K562 (cell line): ENCODE results near the gene OR6B2. TPM values are rescaled to one million over a fixed set of nuclear protein-coding genes. Genes with fewer than 3 reads are reported as not detected.

Source experiments
- CEBPZ ChIP-seq: fragments of 150-350 bp; IDR thresholded peaks from 2 replicates; pipeline ENCODE4 v1.6.1; 2014; ENCODE audit warnings: low read depth, mild to moderate bottlenecking, low read length, borderline replicate concordance
- CHD7 ChIP-seq: fragments of 200-600 bp; sonication (generic); IDR thresholded peaks from one replicate; pipeline ENCODE4 v1.6.1; 2012; ENCODE audit warnings: mild to moderate bottlenecking, low read depth, low read length, inconsistent platforms
- CREB3 ChIP-seq: fragments of 450-650 bp; conservative IDR thresholded peaks from 2 replicates; pipeline ENCODE4 v1.6.1; 2016; ENCODE audit warnings: missing genetic modification characterization, low read depth, mild to moderate bottlenecking, missing compliant biosample characterization, moderate library complexity
- NFIC ChIP-seq: fragments of 450-650 bp; IDR thresholded peaks from 2 replicates; pipeline ENCODE4 v1.6.1; 2017; ENCODE audit warnings: mild to moderate bottlenecking, inconsistent platforms
- SMARCE1 ChIP-seq: fragments of 450-650 bp; IDR thresholded peaks from 2 replicates; pipeline ENCODE4 v1.7.1; 2016; ENCODE audit warnings: mild to moderate bottlenecking
- TRIM28 ChIP-seq: fragments of 450-650 bp; IDR thresholded peaks from 2 replicates; pipeline ENCODE4 v1.6.1; 2017
- ZKSCAN3 ChIP-seq: fragments of 250-450 bp; sonication (Bioruptor Pico); IDR thresholded peaks from 2 replicates; pipeline ENCODE4 v1.4.0; 2020
- polyA plus RNA-seq, 8 experiments: library from polyadenylated mRNA; depleted of rRNA in 4 of 8; stranded (reverse) in 5 of 8; unstranded in 3 of 8; fragments of >200 nt; fragmentation: Nextera tagmentation in 2 of 8; fragmentation: Illumina TruSeq in 1 of 8; extraction: Ambion mirVana in 2 of 8; extraction: Trizol in 1 of 8; gene quantifications; 2 replicates each; pipeline versions ENCODE4 v1.2.1 to v1.2.3, GENCODE V29; 2011 to 2014; ENCODE audit warnings: inconsistent platforms in 1 of 8, missing spikeins in 1 of 8
- total RNA-seq, 7 experiments: library from RNA; depleted of rRNA in 6 of 7; stranded (reverse); fragments of >200 nt in 6 of 7; fragmentation: Illumina TruSeq in 2 of 7; extraction: Trizol in 2 of 7; gene quantifications; 2 replicates each; pipeline versions ENCODE4 v1.2.1 to v1.2.3, GENCODE V29; 2011 to 2021; ENCODE audit warnings: low replicate concordance in 1 of 7

OR6B2 gene
- total and polyA plus RNA-seq, 9 of the 15 experiments (the other 6 are each of a cell fraction or from before 2014, with no cell fraction given) = not detected

GRCh38 chr2:240051697-240052096 lies 21.5 kb upstream of the OR6B2 start (continued):
- TF ChIP-seq CHD7 (no peak), ZKSCAN3 (no peak), CEBPZ (no peak), CREB3 (tag) (no peak), TRIM28 (no peak), NFIC (no peak), SMARCE1 (no peak)
